ENCODE measurements around the gene PBRM1. TPM values are rescaled to one million over a fixed set of nuclear protein-coding genes. Genes with fewer than 3 reads are reported as not detected.

PBRM1 gene
- total RNA-seq, 1 donor from 2014 or later = 88.6 TPM

- no peak for DNase-seq (ENCODE audit: extremely low spot score, unreplicated experiment)
- H3K27ac Mint-ChIP-seq = no peak overlapping the region
- peaks cover 62% of the 10 kb centered on the region for H3K36me3 Mint-ChIP-seq
- no peaks in the 10 kb centered on the region for H3K27me3 Mint-ChIP-seq
- H3K4me1 Mint-ChIP-seq (ENCODE audit: unreplicated experiment) = no peaks in the 10 kb centered on the region
- TF ChIP-seq, protein P1, sequence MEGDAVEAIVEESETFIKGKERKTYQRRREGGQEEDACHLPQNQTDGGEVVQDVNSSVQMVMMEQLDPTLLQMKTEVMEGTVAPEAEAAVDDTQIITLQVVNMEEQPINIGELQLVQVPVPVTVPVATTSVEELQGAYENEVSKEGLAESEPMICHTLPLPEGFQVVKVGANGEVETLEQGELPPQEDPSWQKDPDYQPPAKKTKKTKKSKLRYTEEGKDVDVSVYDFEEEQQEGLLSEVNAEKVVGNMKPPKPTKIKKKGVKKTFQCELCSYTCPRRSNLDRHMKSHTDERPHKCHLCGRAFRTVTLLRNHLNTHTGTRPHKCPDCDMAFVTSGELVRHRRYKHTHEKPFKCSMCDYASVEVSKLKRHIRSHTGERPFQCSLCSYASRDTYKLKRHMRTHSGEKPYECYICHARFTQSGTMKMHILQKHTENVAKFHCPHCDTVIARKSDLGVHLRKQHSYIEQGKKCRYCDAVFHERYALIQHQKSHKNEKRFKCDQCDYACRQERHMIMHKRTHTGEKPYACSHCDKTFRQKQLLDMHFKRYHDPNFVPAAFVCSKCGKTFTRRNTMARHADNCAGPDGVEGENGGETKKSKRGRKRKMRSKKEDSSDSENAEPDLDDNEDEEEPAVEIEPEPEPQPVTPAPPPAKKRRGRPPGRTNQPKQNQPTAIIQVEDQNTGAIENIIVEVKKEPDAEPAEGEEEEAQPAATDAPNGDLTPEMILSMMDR (conservative IDR thresholded peaks at IDR 0.05) = no peak
- no peak overlapping the region for H3K4me3 Mint-ChIP-seq
- peaks cover 9% of the 10 kb centered on the region for H3K9me3 Mint-ChIP-seq
These were observed 85.5 kb downstream of the PBRM1 start for GRCh38 chr3:52600258-52600657.

DNA sequence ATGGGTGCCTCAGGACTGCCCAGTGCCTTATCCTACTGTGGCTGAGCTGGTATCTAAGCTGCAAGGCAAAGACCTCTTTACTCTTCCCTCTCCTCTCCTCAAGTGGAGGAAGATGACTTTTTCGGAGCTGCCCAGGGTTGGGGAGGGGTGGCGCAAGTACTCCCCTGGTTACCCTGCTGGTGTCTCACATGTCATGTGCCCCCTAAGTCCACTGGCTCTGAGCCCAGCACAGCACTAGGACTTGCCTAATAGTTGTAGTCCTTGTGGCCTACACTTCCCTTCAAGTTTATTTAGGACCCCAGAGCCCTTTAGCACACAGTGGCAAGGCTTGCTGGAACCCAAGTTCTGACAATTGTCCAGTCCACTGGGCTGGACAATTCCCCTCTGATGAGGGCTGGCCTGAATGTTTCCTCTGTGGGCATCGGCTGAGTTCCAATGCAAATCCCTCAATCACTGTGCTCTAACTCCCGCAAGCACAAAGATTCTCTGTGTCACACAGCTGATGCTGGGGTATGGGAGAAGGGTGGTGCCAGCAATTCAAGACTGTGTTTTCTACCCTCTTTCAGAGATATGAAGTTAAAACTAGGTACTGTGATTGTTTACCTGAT lies 89.0 kb downstream of the PBRM1 start:
- no peaks in the 10 kb centered on the region for H3K4me1 Mint-ChIP-seq (ENCODE audit: unreplicated experiment)
- no peak for DNase-seq (ENCODE audit: extremely low spot score, unreplicated experiment)
- TF ChIP-seq, protein P1 (conservative IDR thresholded peaks at IDR 0.05) = no peak
- H3K27me3 Mint-ChIP-seq = no peaks in the 10 kb centered on the region
- H3K36me3 Mint-ChIP-seq = peaks cover 66% of the 10 kb centered on the region
- H3K4me3 Mint-ChIP-seq = no peak overlapping the region
- H3K27ac Mint-ChIP-seq = no peak overlapping the region
- peaks cover 9% of the 10 kb centered on the region for H3K9me3 Mint-ChIP-seq

- Mint-ChIP-seq H3K4me3 (no peak overlapping the region), H3K9me3 (no peaks in the 10 kb centered on the region), H3K4me1 (ENCODE audit: unreplicated experiment) (no peaks in the 10 kb centered on the region), H3K27me3 (no peaks in the 10 kb centered on the region), H3K36me3 (peaks cover 56% of the 10 kb centered on the region), H3K27ac (no peak overlapping the region)
- no peak for DNase-seq (ENCODE audit: extremely low spot score, unreplicated experiment)
- TF ChIP-seq, protein P1 (conservative IDR thresholded peaks at IDR 0.05) = no peak
These were observed 92.6 kb downstream of the PBRM1 start for GRCh38 chr3:52593103-52593502.

- Mint-ChIP-seq H3K36me3 (peaks cover 35% of the 10 kb centered on the region), H3K27me3 (no peaks in the 10 kb centered on the region), H3K9me3 (no peaks in the 10 kb centered on the region), H3K4me1 (ENCODE audit: unreplicated experiment) (no peaks in the 10 kb centered on the region), H3K27ac (no peak overlapping the region), H3K4me3 (no peak overlapping the region)
- TF ChIP-seq, protein P1 (conservative IDR thresholded peaks at IDR 0.05) = no peak
- DNase-seq (ENCODE audit: extremely low spot score, unreplicated experiment) = no peak
These were observed 111.4 kb downstream of the PBRM1 start for GRCh38 chr3:52574056-52574965.

DNA sequence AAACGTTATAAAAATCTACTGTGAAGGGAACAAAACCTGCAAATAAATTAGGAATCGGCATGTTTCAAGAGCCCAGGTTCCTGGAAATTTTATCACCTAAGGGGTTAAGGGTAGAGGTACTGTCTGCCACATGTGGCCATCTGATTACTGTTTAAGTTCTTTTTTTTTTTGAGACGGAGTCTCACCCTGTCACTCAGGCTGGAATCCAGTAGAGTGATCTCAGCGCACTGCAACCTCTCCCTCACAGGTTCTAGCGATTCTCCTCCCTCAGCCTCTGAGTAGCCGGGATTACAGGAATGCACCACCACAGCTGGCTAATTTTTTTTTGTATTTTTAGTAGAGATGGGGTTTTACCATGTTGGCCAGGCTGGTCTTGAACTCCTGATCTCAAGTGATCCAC lies 113.5 kb downstream of the PBRM1 start:
- Mint-ChIP-seq H3K4me3 (no peak overlapping the region), H3K36me3 (peaks cover 26% of the 10 kb centered on the region), H3K27me3 (no peaks in the 10 kb centered on the region), H3K4me1 (ENCODE audit: unreplicated experiment) (no peaks in the 10 kb centered on the region), H3K9me3 (no peaks in the 10 kb centered on the region), H3K27ac (no peak overlapping the region)
- no peak for DNase-seq (ENCODE audit: extremely low spot score, unreplicated experiment)
- TF ChIP-seq, protein P1 (conservative IDR thresholded peaks at IDR 0.05) = no peak
